HG03457 (cell line): ENCODE results near the gene C4BPA.

Experiments
- ATAC-seq: cut with Tn5 transposase; IDR thresholded peaks from one replicate; pipeline ENCODE4 v1.9.1; 2021; ENCODE audit warnings: moderate number of reproducible peaks; ENCODE audit not compliant: unreplicated experiment

Gene C4BPA

DNA sequence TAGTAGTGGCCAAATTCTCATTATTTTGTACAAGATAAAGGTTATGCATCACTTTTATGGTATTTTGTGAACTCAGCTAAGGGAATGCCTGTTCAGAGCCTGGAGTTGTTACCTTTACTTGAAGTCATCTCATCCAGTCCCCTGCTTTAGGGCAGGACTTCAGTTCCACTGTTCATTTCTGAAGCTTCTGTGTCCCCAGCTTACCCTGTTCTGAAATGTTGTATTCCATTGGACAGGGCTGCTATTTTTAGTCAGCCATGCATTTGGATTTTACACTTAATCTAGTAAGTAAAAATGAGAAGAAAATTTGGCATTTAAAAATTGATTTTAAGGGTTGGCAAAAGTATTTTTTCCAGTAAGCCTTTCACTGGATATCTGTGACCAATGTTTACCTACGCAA, 27.0 kb upstream of the C4BPA start:
- no peak for ATAC-seq

GRCh38 chr1:207077470-207078377, 26.3 kb upstream of the C4BPA start:
- no peak for ATAC-seq

DNA sequence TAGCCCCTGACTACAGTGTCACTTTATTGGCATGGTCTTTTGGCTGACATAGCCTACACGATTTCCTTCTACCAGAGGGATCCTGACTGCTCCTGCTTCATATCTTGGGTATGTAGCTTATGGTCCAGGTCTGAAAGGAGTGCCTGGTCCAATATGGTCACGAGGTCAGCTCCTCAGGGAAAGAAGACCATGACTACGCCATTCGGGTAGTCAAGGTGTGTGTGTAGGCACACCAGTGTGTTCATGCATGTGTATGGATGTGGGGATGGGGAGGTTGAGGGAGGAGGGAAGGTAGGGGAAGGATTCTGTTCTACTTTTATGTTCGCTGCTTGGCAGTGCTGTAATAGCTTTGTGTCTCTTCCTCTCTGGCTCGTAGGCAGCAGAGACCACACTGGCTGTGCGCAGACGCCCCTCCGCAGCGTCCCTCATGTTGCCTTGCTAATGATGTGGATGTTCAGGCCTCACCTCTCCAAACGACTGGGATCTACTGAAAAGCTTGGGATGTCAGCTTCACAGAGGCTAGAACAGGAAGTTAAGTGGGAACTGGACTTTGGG, 25.4 kb upstream of the C4BPA start:
- ATAC-seq, result no peak

DNA sequence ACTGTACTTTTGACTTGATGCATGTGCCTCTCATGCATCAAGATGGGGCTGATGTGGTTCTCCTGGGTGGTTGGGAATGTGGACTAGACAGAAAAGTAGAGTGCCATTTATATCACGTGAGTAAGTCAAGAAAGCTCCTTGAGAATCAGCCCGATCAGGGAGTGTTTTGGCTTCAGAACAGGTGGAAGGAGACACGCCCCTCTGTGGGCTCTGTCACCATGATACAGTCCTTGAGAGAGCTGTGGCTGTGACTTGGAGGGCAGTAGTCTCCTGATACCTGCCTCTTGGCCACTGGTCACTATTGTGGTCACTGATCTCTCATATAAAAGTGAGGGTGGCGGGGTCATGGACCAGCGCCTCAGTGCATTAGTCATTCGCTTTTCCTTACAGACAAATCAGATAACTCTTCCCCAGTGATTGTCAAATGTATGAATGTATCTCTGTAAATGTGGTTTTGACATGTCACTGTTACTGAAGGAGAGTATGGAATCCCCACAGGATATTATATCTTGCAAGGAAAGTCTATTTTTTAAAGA, 24.3 kb upstream of the C4BPA start:
- no peak for ATAC-seq

GRCh38 chr1:207081088-207081487, 22.9 kb upstream of the C4BPA start:
- no peak for ATAC-seq

DNA sequence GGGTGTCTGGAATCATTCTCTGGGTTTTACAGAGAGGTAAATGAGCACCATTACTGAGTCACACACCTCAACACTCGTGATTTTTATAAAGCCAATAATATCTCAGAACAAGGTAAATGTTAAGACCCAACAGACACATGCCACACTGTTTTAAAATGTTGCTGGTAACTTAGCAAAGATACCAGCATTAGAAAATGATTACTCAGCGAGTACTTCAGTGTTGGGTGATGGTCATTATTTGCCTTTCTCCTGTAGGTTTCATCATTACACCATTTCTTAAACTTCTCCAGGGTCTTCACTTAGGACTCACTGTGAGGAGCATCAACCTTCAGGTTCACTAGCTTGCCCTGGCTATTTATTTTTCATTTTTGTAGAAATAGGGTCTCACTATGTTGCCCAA, 22.2 kb upstream of the C4BPA start:
- no peak for ATAC-seq

GRCh38 chr1:207084232-207084631, 19.8 kb upstream of the C4BPA start:
- no peak for ATAC-seq

DNA sequence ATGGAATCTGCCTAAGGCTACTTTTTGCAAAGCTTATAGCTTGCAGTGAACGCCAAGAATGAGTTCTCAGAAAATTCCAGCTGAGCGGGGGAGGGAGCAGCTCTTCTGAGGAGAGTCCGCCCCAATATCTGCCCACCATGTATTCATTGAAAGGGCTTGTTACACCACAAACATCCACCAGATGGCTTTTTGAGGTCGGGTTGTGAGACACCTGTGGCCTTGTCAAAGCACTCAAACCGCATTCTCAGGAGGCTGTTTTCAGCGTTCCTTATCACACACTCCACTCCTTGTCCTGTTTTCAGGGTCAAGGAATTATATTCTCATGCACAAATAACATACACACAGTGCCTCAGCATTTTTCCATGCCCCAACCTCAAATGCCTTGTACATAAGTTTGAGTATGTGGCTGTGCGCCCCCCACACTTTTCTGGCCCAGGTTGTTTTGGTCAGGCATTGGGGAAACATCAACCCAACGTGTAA, 19.3 kb upstream of the C4BPA start:
- ATAC-seq, result no peak

GRCh38 chr1:207085887-207086286, 18.1 kb upstream of the C4BPA start:
- no peak for ATAC-seq

DNA sequence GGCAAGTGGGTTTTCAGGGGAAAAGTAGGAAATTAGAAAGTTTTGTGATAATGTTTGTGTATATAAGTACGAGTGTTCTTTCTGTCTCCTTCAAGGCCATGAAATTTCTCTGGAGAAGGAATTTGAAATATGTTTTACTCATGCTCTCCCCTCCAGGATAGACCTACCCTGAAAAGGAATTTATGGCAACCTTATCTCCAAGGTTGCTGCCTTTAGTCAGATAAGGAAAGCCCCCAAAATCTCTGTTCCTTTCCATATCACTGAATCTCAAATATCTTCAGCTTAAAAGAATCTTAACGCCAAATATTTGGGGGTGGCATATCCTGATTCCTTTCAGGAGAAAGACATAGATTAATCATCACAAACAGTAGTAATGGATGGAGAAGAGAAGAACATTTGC, 15.9 kb upstream of the C4BPA start:
- no peak for ATAC-seq

DNA sequence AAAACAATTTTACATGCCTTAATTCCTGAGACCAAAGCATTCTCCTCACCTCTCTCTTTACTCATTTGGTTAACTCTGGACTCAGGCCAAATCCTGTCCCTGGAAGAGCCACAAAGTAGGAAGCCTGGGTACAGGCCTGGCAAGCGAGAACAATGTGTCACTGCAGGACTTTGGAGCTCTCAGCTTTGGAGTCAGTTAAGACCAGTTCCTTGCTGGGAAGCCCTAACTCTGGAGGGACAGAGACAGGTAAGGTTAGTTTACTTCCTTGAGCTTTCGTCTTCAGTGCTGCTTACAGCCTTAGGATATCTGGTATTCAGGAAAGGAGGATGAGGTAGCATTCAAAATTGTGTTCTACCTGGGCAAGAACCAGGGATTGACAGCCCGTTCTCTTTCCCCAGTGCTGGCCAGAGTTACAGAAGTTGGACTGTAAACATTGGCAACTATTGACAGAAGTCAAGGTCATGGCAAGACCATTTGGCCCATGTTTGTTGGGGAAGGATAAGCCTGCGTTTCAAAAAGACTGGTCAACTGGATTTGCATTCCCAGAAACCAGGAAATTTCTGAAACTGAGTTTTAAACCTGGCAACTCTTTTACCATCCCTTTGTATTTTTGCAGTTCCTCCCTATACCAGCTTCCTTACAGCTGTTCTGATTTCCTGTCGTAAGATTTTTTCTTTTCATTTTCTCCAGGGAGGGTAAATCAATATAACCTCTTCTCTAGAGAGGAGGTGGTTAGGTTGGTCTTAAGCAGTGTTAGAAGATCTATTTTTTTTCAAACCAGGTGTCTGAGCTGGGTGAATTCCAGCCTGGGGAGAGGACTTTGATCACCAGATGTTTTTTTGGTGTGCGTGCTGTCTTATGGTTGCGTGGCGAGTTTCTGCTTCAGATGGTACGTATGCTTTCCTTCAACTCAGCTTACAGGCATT, 15.1 kb upstream of the C4BPA start, which contains the start of gene C4BPB:
Gene C4BPB (plus strand): TSS at position 160 of the 926 bp plus-strand sequence. CDS start 672 bp downstream, at position 832.
- ATAC-seq, result no peak

- ATAC-seq, result no peak
Observed at GRCh38 chr1:207089627-207090355, 14.2 kb upstream of the C4BPA start.

DNA sequence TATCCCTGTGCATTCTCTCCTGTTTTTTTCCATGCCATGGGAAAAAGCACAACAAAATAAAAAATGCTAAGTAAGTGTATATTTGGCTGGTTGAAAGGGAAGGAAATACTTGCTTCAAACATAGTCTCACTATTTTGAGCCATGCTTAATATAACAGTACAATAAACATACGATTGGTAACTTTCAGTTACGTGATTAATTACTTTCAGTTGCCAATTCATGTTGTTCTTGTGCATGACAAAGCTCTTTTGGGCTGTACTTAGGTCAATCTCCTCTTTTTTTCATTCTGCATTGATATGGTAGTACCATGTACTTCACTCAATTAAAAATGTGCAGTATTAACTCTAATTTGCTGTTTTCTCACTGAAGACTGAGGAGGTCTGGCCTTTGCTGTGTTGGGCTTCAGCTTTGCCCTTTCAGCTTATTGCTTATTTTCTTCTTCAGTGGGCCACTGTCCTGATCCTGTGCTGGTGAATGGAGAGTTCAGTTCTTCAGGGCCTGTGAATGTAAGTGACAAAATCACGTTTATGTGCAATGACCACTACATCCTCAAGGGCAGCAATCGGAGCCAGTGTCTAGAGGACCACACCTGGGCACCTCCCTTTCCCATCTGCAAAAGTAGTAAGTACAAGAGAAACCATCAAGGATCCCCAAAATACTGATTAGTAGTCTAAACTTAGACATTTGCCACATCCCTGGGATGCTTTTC, 12.7 kb upstream of the C4BPA start:
- ATAC-seq, result no peak

- no peak for ATAC-seq
Observed at GRCh38 chr1:207093944-207094343, 10.1 kb upstream of the C4BPA start.

DNA sequence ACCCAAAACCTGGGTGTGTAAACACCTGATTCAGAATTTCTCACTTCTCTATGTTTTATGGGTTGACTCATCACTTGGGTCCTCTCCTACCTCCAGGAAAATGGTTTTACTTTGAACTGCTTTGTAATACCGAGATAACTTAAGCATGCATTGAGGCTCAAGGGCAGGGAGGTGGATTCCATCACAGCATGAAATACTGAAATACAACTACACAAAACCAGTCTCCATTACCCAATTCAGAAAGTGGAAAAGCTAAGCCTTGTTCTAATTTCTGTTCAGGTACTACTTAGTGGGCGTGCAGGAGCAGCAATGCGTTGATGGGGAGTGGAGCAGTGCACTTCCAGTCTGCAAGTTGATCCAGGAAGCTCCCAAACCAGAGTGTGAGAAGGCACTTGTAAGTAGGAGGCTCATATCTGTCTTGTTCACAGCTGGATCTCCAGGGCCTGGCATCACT, 6.1 kb upstream of the C4BPA start:
- peak; percentile 69 for ATAC-seq

DNA sequence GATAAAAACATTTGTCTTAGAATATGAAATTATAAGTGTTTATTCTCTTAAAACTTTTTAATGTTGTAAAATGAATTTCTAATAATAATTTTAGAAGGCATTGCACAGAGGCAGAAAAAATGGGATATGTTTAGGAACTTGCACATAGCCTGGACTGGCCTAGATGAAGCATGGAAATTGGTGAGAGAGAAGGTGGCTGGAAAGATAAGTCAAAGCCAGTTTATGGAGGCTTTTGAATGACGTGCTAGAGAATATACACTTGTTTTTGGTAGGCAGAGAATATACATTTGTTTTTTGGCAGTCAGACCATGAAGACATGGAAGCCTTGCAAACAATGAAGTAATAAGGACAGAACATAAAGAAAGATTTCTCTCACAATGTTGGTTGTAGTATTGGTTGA, 2.3 kb upstream of the C4BPA start:
- ATAC-seq, result no peak

- ATAC-seq, result no peak
Observed at GRCh38 chr1:207102146-207102545, 1.9 kb upstream of the C4BPA start.

DNA sequence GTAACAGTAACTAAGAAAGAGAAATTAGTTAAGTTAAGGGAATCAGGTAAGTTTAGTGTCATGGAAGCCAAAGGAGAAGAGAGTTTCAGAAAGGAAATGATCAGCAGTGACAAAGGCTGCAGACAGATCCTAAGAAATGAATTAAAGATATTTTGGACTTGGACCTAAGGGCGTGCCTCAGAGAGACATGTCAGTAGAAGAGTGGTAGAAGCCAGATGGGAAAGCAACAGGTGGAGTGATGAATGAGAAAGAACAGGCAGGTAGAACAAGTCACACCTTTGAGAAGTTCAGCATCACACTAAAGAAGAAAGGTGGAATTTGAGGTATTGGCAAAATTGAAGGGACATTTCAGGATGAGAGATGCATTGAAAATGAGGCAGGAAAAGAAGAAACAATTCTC, 1.4 kb upstream of the C4BPA start:
- no peak for ATAC-seq

GRCh38 chr1:207109004-207109403, 5.0 kb downstream of the C4BPA start:
- ATAC-seq, result no peak
